ENCODE data around the gene DENND10.

DENND10 gene

DNA sequence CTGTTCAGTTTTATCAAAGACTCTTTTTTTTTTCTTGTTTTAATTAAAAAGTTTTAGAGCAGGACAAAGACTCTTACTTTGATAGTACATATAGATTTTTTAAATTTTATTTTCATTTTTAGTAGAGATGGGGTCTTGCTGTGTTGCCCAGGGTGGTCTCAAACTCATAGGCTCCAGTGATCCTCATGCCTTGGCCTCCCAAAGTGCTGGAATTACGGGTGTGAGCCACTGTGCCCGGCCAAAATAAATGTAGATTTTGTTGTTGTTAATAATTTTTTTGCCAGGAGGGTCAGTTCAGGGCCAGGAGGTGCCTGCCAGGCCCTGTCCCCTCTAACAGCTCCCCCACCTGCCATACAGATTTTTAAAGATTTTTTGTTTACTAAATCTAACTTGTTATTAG, 17.0 kb downstream of the DENND10 start:
- H3K27me3 ChIP-seq: no peaks in the 10 kb centered on the region
- H3K4me3 ChIP-seq (ENCODE audit: low read depth, low read length): no peak overlapping the region
- H3K4me1 ChIP-seq: no peaks in the 10 kb centered on the region
- TF ChIP-seq, protein P1, sequence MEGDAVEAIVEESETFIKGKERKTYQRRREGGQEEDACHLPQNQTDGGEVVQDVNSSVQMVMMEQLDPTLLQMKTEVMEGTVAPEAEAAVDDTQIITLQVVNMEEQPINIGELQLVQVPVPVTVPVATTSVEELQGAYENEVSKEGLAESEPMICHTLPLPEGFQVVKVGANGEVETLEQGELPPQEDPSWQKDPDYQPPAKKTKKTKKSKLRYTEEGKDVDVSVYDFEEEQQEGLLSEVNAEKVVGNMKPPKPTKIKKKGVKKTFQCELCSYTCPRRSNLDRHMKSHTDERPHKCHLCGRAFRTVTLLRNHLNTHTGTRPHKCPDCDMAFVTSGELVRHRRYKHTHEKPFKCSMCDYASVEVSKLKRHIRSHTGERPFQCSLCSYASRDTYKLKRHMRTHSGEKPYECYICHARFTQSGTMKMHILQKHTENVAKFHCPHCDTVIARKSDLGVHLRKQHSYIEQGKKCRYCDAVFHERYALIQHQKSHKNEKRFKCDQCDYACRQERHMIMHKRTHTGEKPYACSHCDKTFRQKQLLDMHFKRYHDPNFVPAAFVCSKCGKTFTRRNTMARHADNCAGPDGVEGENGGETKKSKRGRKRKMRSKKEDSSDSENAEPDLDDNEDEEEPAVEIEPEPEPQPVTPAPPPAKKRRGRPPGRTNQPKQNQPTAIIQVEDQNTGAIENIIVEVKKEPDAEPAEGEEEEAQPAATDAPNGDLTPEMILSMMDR (IDR thresholded peaks at IDR 0.05; ENCODE audit: low read depth, low read length): no peak
- H3K9me3 ChIP-seq: no peaks in the 10 kb centered on the region
- no peak for DNase-seq
- peaks cover 9% of the 10 kb centered on the region for H3K36me3 ChIP-seq

DNA sequence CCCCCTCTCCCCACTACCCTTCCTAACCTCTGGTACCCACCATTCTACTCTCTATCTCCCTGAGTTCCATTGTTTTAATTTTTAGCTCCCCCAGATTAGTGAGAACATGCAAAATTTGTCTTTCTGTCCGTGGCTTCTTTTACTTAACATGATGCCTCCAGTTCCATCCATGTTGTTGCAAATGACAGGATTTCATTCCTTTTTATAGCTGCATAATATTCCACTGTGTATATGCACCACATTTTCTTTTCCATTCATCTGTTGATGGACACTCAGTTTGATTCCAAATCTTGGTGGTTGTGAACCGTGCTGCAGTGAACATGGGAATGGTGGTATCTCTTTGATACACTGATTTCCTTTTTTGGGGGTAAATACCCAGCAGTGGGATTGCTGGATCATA, 22.0 kb downstream of the DENND10 start:
- Histone ChIP-seq H3K4me3 (ENCODE audit: low read depth, low read length) (no peak overlapping the region), H3K27me3 (no peaks in the 10 kb centered on the region), H3K9me3 (no peaks in the 10 kb centered on the region), H3K4me1 (no peaks in the 10 kb centered on the region), H3K36me3 (peaks cover 4% of the 10 kb centered on the region)
- TF ChIP-seq, protein P1 (IDR thresholded peaks at IDR 0.05; ENCODE audit: low read depth, low read length): no peak
- DNase-seq: no peak

DNA sequence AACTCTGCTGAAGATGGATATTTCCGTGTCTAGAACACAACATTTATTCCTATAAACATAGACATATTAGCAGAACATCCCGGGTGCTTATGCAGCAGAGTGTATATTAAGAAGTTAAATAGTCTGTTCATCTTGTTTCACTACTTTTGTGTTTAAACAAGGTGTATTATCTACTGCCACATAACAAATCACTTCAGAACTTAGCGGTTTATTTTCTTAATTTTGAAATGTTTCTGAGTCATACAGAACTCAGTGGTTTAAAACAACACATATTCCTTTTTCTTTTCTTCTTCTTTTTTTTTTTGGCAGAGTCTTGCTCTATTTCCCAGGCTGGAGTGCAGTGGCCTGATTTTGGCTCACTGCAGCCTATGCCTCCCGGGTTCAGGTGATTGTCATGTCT, 25.8 kb downstream of the DENND10 start:
- TF ChIP-seq, protein P1 (IDR thresholded peaks at IDR 0.05; ENCODE audit: low read depth, low read length): no peak
- Histone ChIP-seq H3K4me3 (ENCODE audit: low read depth, low read length) (no peak overlapping the region), H3K9me3 (no peaks in the 10 kb centered on the region), H3K4me1 (no peaks in the 10 kb centered on the region), H3K27me3 (no peaks in the 10 kb centered on the region), H3K36me3 (peaks cover 15% of the 10 kb centered on the region)
- no peak for DNase-seq

DNA sequence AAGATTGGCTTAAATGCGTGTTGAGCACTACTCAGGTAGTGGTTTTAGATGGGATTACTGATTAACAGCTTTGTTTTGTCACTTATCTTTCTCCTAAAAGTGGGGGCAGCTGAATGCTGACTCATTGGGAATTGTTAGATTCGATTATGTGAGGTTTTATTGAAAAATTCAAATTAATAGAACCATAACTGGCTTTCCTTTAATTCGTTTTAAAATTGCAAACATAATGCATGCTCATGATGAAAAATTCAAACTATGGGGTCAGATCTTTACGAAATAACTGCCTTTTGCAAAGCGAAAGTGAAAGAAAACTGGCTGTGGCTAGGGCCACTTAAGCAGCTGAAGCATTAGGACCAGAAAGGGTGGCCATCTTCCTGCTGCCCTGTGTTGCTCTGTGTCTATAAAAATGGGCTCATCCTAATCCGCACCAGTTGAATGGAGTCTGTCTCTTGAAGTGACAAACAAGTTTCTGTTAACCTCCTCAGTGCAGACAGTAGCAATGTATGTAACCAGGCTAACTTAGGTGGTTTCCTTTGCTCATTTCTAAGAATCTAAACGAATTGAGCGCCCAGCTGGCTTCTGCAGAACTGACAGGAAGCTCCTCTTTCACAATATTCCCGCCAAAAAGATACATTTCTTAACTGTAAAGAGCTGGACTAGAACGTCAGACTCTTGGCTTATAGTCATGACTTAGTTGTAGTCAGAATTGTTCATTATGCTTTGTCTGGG, 27.8 kb downstream of the DENND10 start:
- no peaks in the 10 kb centered on the region for H3K9me3 ChIP-seq
- H3K4me1 ChIP-seq: no peaks in the 10 kb centered on the region
- peaks cover 10% of the 10 kb centered on the region for H3K36me3 ChIP-seq
- no peaks in the 10 kb centered on the region for H3K27me3 ChIP-seq
- peak overlapping the region; percentile 23; the same call in 1 of the 2 replicates for H3K4me3 ChIP-seq (ENCODE audit: low read depth, low read length)
- DNase-seq: no peak
- TF ChIP-seq, protein P1 (IDR thresholded peaks at IDR 0.05; ENCODE audit: low read depth, low read length): no peak

DNA sequence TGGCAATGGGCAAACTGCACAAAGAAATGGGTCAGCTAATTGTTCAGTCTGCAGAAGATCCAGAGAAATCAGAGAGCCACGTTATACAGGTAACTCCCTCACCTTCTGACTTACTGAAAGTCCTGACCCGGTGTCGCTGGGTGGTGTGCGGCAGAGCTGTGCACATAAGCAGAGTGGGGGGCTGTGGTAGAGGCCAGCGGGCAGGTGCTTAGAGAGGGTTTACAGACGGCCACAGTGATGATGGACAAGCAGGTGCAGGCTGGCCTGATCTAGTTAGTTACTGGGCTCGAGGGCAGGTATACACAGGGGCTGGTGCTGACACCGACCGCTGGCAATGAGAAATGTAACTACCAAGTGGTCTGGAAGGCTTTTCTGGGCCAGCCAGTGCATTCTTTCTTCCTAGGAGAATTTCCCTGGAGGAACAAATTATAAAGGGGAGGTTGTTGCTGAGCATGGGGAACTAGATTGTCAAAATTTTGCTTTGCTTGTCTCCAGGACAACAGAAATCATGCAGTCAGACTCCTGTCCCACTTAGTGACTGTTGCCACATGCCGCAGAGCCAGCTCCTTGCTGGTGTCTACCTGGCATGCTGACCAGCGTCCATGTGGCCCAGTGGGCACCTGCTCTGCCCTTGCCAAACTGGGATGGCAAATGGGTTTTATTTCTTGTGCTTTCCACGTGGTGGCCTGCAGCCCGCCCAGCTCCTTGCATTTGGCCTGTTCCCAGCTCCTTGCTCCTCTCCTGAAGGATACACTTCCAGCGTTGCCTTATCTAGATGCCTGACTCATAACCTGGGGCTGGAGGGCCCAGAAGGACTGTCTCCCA, 28.8 kb downstream of the DENND10 start:
- no peak for DNase-seq
- peaks cover 10% of the 10 kb centered on the region for H3K36me3 ChIP-seq
- no peaks in the 10 kb centered on the region for H3K27me3 ChIP-seq
- TF ChIP-seq, protein P1 (IDR thresholded peaks at IDR 0.05; ENCODE audit: low read depth, low read length): no peak
- no peaks in the 10 kb centered on the region for H3K4me1 ChIP-seq
- no peak overlapping the region for H3K4me3 ChIP-seq (ENCODE audit: low read depth, low read length)
- H3K9me3 ChIP-seq: no peaks in the 10 kb centered on the region

DNA sequence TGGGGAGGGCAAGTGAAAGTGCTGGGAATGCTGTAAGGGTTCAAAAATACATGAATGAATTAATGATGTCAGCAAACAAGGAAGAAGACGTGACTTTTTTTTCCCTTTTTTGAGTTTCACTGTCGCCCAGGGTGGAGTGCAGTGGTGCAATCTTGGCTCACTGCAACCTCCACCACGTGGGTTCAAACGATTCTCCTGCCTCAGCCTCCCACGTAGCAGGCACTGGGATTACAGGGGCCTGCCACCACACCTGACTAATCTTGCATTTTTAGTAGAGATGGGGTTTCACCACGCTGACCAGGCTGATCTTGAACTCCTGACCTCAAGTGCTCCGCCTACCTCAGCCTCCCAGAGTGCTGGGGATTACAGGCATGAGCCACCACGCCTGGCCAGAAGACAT, 30.0 kb downstream of the DENND10 start:
- Histone ChIP-seq H3K9me3 (no peaks in the 10 kb centered on the region), H3K36me3 (peaks cover 10% of the 10 kb centered on the region), H3K27me3 (no peaks in the 10 kb centered on the region), H3K4me1 (no peaks in the 10 kb centered on the region), H3K4me3 (ENCODE audit: low read depth, low read length) (no peak overlapping the region)
- TF ChIP-seq, protein P1 (IDR thresholded peaks at IDR 0.05; ENCODE audit: low read depth, low read length): no peak
- DNase-seq: no peak
